GM23338 (cell line): ENCODE measurements around the gene FARS2. TPM values are rescaled to one million over a fixed set of nuclear protein-coding genes. Genes with fewer than 3 reads are reported as not detected.

Source experiments
- ATAC-seq: fragments of 200-7000 bp; cut with Tn5 transposase; 3 replicates; pipeline ENCODE4 v1.9.1; 2020
- DNase-seq: peaks from one replicate; pipeline ENCODE4 v3.0.0-alpha.2; 2015; ENCODE audit warnings: low spot score
- H2AFZ ChIP-seq: fragments of 200-600 bp; sonication (generic); 2 replicates; pipeline ENCODE4 v1.8.0; 2016; ENCODE audit warnings: antibody characterized with exemption, mild to moderate bottlenecking, moderate library complexity
- H3F3A ChIP-seq: fragments of 200-600 bp; sonication (generic); replicated peaks from 2 replicates; pipeline ENCODE4 v1.8.0; 2017; ENCODE audit warnings: antibody characterized with exemption, mixed run types, low read depth
- H3K27ac ChIP-seq: fragments of 200-600 bp; sonication (generic); 2 replicates; pipeline ENCODE4 v1.6.1; 2016; ENCODE audit warnings: low read depth
- H3K27me3 ChIP-seq: fragments of 200-600 bp; sonication (generic); 2 replicates; pipeline ENCODE4 v1.8.0; 2016; ENCODE audit warnings: mild to moderate bottlenecking, mixed run types, moderate library complexity; ENCODE audit not compliant: insufficient read depth
- H3K36me3 ChIP-seq: fragments of 200-600 bp; sonication (generic); 2 replicates; pipeline ENCODE4 v1.8.0; 2016; ENCODE audit warnings: mild to moderate bottlenecking; ENCODE audit not compliant: insufficient read depth
- H3K4me1 ChIP-seq: fragments of 200-600 bp; sonication (generic); 2 replicates; pipeline ENCODE4 v1.8.0; 2016; ENCODE audit warnings: mild to moderate bottlenecking, moderate library complexity; ENCODE audit not compliant: insufficient read depth
- H3K4me2 ChIP-seq: fragments of 200-600 bp; sonication (generic); 2 replicates; pipeline ENCODE4 v1.7.1; 2017; ENCODE audit warnings: mixed run types
- H3K4me3 ChIP-seq: fragments of 200-600 bp; sonication (generic); 2 replicates; pipeline ENCODE4 v1.6.1; 2016; ENCODE audit warnings: mixed run types
- H3K79me2 ChIP-seq: fragments of 200-600 bp; sonication (generic); replicated peaks from 2 replicates; pipeline ENCODE4 v1.8.0; 2017; ENCODE audit warnings: mild to moderate bottlenecking; ENCODE audit not compliant: insufficient read depth
- H3K9me2 ChIP-seq: fragments of 200-600 bp; sonication (generic); 2 replicates; pipeline ENCODE4 v1.8.0; 2017; ENCODE audit not compliant: insufficient read depth
- H4K20me1 ChIP-seq: fragments of 200-600 bp; sonication (generic); replicated peaks from 2 replicates; pipeline ENCODE4 v1.8.0; 2017; ENCODE audit warnings: mild to moderate bottlenecking; ENCODE audit not compliant: insufficient read depth
- H3K27ac Mint-ChIP-seq: 2 replicates; pipeline ENCODE4 v1.8.0; 2020; ENCODE audit warnings: inconsistent platforms, mild to moderate bottlenecking, moderate library complexity, mixed read lengths
- H3K27me3 Mint-ChIP-seq: 3 replicates; pipeline ENCODE4 v1.8.0; 2022; ENCODE audit warnings: low read depth, mild to moderate bottlenecking, moderate library complexity, mixed read lengths, inconsistent platforms; ENCODE audit not compliant: insufficient read depth, poor library complexity
- H3K36me3 Mint-ChIP-seq: 3 replicates; pipeline ENCODE4 v1.8.0; 2021; ENCODE audit warnings: low read depth, mild to moderate bottlenecking, inconsistent platforms, moderate library complexity, mixed read lengths
- H3K4me1 Mint-ChIP-seq: 3 replicates; pipeline ENCODE4 v1.8.0; 2020; ENCODE audit warnings: mild to moderate bottlenecking, inconsistent platforms, mixed read lengths
- H3K4me3 Mint-ChIP-seq: 3 replicates; pipeline ENCODE4 v1.8.0; 2021; ENCODE audit warnings: moderate library complexity, mild to moderate bottlenecking, inconsistent platforms, mixed read lengths
- H3K9me3 Mint-ChIP-seq: 3 replicates; pipeline ENCODE4 v1.8.0; 2020; ENCODE audit warnings: moderate library complexity, mild to moderate bottlenecking, inconsistent platforms, mixed read lengths
- CREB1 ChIP-seq: fragments of 250-450 bp; sonication (Bioruptor Pico); IDR thresholded peaks from 2 replicates; pipeline ENCODE4 v1.5.0; 2020; ENCODE audit warnings: low read depth, mild to moderate bottlenecking, moderate library complexity
- ETS1 ChIP-seq: IDR thresholded peaks from 2 replicates; pipeline ENCODE4 v1.6.1; 2016; ENCODE audit warnings: antibody characterized with exemption
- EZH2 ChIP-seq: fragments of 200-600 bp; sonication (generic); IDR thresholded peaks from one replicate; pipeline ENCODE4 v1.8.0; 2017; ENCODE audit warnings: antibody characterized with exemption, mild to moderate bottlenecking, low read depth; ENCODE audit not compliant: unreplicated experiment
- EZH2phosphoT487 ChIP-seq: fragments of 200-600 bp; sonication (generic); IDR thresholded peaks from one replicate; pipeline ENCODE4 v1.8.1; 2018; ENCODE audit warnings: antibody characterized with exemption; ENCODE audit not compliant: unreplicated experiment
- JUNB ChIP-seq: IDR thresholded peaks from one replicate; pipeline ENCODE4 v1.6.1; 2016; ENCODE audit warnings: antibody characterized with exemption; ENCODE audit not compliant: unreplicated experiment
- NANOG ChIP-seq: IDR thresholded peaks from 2 replicates; pipeline ENCODE4 v1.6.1; 2016; ENCODE audit warnings: antibody characterized with exemption, borderline replicate concordance
- POLR2AphosphoS5 ChIP-seq: IDR thresholded peaks from 2 replicates; pipeline ENCODE4 v1.6.1; 2016; ENCODE audit warnings: antibody characterized with exemption, low read depth
- STAT1 ChIP-seq: IDR thresholded peaks from one replicate; pipeline ENCODE4 v1.6.1; 2016; ENCODE audit warnings: antibody characterized with exemption; ENCODE audit not compliant: unreplicated experiment
- ZNF114 ChIP-seq: fragments of 250-450 bp; sonication (Bioruptor Pico); IDR thresholded peaks from 2 replicates; pipeline ENCODE4 v1.5.0; 2020; ENCODE audit warnings: mild to moderate bottlenecking, moderate library complexity
- ZNF331 ChIP-seq: fragments of 250-450 bp; sonication (Bioruptor Pico); IDR thresholded peaks from 2 replicates; pipeline ENCODE4 v1.5.0; 2020; ENCODE audit warnings: low read depth, mild to moderate bottlenecking, moderate library complexity
- polyA plus RNA-seq: library from polyadenylated mRNA; unstranded; fragments of >200 nt; fragmentation: Nextera tagmentation; extraction: Ambion mirVana; gene quantifications from 2 replicates; pipeline ENCODE4 v1.2.1, GENCODE V29; 2016
- total RNA-seq: library from RNA; depleted of rRNA; stranded (reverse); fragments of >200 nt; shearing (Covaris generic); gene quantifications from 2 replicates; pipeline ENCODE4 v1.2.3, GENCODE V29; 2014
- TF ChIP-seq, protein P1 (sequence below): IDR thresholded peaks from one replicate; pipeline ENCODE4 v1.6.1; 2018; ENCODE audit warnings: antibody characterized with exemption; ENCODE audit not compliant: unreplicated experiment
- TF ChIP-seq, protein P2 (sequence below): fragments of 250-450 bp; sonication (Bioruptor Pico); IDR thresholded peaks from 2 replicates; pipeline ENCODE4 v1.5.0; 2020; ENCODE audit warnings: mild to moderate bottlenecking, moderate library complexity
- TF ChIP-seq, protein P3 (sequence below), 2 experiments: fragments of 200-600 bp in 1 of 2; sonication (generic) in 1 of 2; conservative IDR thresholded peaks; 2 replicates each; pipeline versions ENCODE4 v1.5.1 to v1.6.1; 2016 to 2017; ENCODE audit warnings: antibody characterized with exemption in 2 of 2, low read depth in 2 of 2, mild to moderate bottlenecking in 2 of 2, moderate library complexity in 1 of 2

Gene FARS2
- total and polyA plus RNA-seq, 2 experiments from 2014 or later = 7.6 to 19.0 TPM

GRCh38 chr6:5663259-5663658, 401.9 kb downstream of the FARS2 start:
- H3K27me3 ChIP-seq = no peaks in the 10 kb centered on the region
- peaks cover 8% of the 10 kb centered on the region; the same call in 1 of the 2 replicates for H3K9me2 ChIP-seq
- ATAC-seq = no peak
- Mint-ChIP-seq H3K27ac (no peak overlapping the region), H3K4me3 (no peak overlapping the region), H3K36me3 (no peaks in the 10 kb centered on the region), H3K4me1 (peaks cover 23% of the 10 kb centered on the region), H3K27me3 (peaks cover 2% of the 10 kb centered on the region), H3K9me3 (no peaks in the 10 kb centered on the region)
- no peak for DNase-seq
- no peaks in the 10 kb centered on the region for H3K79me2 ChIP-seq
- H3K4me2 ChIP-seq = no peak overlapping the region
- no peak overlapping the region for H3K27ac ChIP-seq
- H3F3A ChIP-seq = no peaks in the 10 kb centered on the region
- peaks cover 17% of the 10 kb centered on the region for H3K4me1 ChIP-seq
- TF ChIP-seq POLR2AphosphoS5 (no peak), EZH2phosphoT487 (no peak), NANOG (no peak), CREB1 (CRISPR knock-in tag) (no peak), ZNF331 (CRISPR knock-in tag) (no peak), EZH2 (no peak), STAT1 (no peak), ZNF114 (CRISPR knock-in tag) (no peak), ETS1 (no peak), JUNB (no peak)
- TF ChIP-seq, protein P1, sequence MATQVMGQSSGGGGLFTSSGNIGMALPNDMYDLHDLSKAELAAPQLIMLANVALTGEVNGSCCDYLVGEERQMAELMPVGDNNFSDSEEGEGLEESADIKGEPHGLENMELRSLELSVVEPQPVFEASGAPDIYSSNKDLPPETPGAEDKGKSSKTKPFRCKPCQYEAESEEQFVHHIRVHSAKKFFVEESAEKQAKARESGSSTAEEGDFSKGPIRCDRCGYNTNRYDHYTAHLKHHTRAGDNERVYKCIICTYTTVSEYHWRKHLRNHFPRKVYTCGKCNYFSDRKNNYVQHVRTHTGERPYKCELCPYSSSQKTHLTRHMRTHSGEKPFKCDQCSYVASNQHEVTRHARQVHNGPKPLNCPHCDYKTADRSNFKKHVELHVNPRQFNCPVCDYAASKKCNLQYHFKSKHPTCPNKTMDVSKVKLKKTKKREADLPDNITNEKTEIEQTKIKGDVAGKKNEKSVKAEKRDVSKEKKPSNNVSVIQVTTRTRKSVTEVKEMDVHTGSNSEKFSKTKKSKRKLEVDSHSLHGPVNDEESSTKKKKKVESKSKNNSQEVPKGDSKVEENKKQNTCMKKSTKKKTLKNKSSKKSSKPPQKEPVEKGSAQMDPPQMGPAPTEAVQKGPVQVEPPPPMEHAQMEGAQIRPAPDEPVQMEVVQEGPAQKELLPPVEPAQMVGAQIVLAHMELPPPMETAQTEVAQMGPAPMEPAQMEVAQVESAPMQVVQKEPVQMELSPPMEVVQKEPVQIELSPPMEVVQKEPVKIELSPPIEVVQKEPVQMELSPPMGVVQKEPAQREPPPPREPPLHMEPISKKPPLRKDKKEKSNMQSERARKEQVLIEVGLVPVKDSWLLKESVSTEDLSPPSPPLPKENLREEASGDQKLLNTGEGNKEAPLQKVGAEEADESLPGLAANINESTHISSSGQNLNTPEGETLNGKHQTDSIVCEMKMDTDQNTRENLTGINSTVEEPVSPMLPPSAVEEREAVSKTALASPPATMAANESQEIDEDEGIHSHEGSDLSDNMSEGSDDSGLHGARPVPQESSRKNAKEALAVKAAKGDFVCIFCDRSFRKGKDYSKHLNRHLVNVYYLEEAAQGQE = no peak
- TF ChIP-seq, protein P2, sequence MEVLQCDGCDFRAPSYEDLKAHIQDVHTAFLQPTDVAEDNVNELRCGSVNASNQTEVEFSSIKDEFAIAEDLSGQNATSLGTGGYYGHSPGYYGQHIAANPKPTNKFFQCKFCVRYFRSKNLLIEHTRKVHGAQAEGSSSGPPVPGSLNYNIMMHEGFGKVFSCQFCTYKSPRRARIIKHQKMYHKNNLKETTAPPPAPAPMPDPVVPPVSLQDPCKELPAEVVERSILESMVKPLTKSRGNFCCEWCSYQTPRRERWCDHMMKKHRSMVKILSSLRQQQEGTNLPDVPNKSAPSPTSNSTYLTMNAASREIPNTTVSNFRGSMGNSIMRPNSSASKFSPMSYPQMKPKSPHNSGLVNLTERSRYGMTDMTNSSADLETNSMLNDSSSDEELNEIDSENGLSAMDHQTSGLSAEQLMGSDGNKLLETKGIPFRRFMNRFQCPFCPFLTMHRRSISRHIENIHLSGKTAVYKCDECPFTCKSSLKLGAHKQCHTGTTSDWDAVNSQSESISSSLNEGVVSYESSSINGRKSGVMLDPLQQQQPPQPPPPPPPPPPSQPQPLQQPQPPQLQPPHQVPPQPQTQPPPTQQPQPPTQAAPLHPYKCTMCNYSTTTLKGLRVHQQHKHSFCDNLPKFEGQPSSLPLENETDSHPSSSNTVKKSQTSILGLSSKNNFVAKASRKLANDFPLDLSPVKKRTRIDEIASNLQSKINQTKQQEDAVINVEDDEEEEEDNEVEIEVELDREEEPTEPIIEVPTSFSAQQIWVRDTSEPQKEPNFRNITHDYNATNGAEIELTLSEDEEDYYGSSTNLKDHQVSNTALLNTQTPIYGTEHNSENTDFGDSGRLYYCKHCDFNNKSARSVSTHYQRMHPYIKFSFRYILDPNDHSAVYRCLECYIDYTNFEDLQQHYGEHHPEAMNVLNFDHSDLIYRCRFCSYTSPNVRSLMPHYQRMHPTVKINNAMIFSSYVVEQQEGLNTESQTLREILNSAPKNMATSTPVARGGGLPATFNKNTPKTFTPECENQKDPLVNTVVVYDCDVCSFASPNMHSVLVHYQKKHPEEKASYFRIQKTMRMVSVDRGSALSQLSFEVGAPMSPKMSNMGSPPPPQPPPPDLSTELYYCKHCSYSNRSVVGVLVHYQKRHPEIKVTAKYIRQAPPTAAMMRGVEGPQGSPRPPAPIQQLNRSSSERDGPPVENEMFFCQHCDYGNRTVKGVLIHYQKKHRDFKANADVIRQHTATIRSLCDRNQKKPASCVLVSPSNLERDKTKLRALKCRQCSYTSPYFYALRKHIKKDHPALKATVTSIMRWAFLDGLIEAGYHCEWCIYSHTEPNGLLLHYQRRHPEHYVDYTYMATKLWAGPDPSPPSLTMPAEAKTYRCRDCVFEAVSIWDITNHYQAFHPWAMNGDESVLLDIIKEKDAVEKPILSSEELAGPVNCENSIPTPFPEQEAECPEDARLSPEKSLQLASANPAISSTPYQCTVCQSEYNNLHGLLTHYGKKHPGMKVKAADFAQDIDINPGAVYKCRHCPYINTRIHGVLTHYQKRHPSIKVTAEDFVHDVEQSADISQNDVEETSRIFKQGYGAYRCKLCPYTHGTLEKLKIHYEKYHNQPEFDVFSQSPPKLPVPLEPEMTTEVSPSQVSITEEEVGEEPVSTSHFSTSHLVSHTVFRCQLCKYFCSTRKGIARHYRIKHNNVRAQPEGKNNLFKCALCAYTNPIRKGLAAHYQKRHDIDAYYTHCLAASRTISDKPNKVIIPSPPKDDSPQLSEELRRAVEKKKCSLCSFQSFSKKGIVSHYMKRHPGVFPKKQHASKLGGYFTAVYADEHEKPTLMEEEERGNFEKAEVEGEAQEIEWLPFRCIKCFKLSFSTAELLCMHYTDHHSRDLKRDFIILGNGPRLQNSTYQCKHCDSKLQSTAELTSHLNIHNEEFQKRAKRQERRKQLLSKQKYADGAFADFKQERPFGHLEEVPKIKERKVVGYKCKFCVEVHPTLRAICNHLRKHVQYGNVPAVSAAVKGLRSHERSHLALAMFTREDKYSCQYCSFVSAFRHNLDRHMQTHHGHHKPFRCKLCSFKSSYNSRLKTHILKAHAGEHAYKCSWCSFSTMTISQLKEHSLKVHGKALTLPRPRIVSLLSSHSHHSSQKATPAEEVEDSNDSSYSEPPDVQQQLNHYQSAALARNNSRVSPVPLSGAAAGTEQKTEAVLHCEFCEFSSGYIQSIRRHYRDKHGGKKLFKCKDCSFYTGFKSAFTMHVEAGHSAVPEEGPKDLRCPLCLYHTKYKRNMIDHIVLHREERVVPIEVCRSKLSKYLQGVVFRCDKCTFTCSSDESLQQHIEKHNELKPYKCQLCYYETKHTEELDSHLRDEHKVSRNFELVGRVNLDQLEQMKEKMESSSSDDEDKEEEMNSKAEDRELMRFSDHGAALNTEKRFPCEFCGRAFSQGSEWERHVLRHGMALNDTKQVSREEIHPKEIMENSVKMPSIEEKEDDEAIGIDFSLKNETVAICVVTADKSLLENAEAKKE (CRISPR knock-in tag) = no peak
- TF ChIP-seq, protein P3, sequence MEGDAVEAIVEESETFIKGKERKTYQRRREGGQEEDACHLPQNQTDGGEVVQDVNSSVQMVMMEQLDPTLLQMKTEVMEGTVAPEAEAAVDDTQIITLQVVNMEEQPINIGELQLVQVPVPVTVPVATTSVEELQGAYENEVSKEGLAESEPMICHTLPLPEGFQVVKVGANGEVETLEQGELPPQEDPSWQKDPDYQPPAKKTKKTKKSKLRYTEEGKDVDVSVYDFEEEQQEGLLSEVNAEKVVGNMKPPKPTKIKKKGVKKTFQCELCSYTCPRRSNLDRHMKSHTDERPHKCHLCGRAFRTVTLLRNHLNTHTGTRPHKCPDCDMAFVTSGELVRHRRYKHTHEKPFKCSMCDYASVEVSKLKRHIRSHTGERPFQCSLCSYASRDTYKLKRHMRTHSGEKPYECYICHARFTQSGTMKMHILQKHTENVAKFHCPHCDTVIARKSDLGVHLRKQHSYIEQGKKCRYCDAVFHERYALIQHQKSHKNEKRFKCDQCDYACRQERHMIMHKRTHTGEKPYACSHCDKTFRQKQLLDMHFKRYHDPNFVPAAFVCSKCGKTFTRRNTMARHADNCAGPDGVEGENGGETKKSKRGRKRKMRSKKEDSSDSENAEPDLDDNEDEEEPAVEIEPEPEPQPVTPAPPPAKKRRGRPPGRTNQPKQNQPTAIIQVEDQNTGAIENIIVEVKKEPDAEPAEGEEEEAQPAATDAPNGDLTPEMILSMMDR (conservative IDR thresholded peaks at IDR 0.05; ENCODE audit: low read depth in 2 of 2) = no peak
- no peaks in the 10 kb centered on the region for H3K36me3 ChIP-seq
- H2AFZ ChIP-seq = no peak overlapping the region
- H3K4me3 ChIP-seq = no peak overlapping the region
- no peaks in the 10 kb centered on the region for H4K20me1 ChIP-seq
